Neural cell (in vitro differentiated cells): ENCODE results near the gene STK31. TPM values are rescaled to one million over a fixed set of nuclear protein-coding genes. Genes with fewer than 3 reads are reported as not detected.

Experiments used
- H2AFZ ChIP-seq: fragments of 200-600, 300-800 bp; sonication (generic), shearing (Covaris generic); 2 replicates; pipeline ENCODE4 v1.6.0; 2014; ENCODE audit warnings: low read depth, mild to moderate bottlenecking, antibody characterized with exemption, low read length, moderate library complexity
- H3F3A ChIP-seq: fragments of 200-600 bp; shearing (Covaris generic); 2 replicates; pipeline ENCODE4 v1.6.1; 2016; ENCODE audit warnings: mild to moderate bottlenecking, moderate library complexity, mixed read lengths, antibody characterized with exemption, low read length; ENCODE audit not compliant: insufficient read depth, poor library complexity, severe bottlenecking
- H3K27ac ChIP-seq: fragments of 200-600, 300-800 bp; sonication (generic), shearing (Covaris generic); 2 replicates; pipeline ENCODE4 v1.5.1; 2014; ENCODE audit warnings: mild to moderate bottlenecking, low read length, moderate library complexity
- H3K27me3 ChIP-seq: fragments of 300-800, 200-600 bp; sonication (generic), shearing (Covaris generic); 2 replicates; pipeline ENCODE4 v1.6.0; 2014; ENCODE audit warnings: mild to moderate bottlenecking, low read depth, low read length, moderate library complexity; ENCODE audit not compliant: insufficient read depth
- H3K36me3 ChIP-seq: fragments of 300-800, 200-600 bp; sonication (generic), shearing (Covaris generic); 2 replicates; pipeline ENCODE4 v1.5.1; 2014; ENCODE audit warnings: mild to moderate bottlenecking, antibody characterized with exemption, low read length, moderate library complexity; ENCODE audit not compliant: insufficient read depth
- H3K4me2 ChIP-seq: fragments of 300-800, 200-600 bp; sonication (generic), shearing (Covaris generic); 2 replicates; pipeline ENCODE4 v1.6.0; 2014; ENCODE audit warnings: mild to moderate bottlenecking, low read length
- H3K4me3 ChIP-seq: fragments of 300-800, 200-600 bp; sonication (generic), shearing (Covaris generic); 2 replicates; pipeline ENCODE4 v1.5.1; 2014; ENCODE audit warnings: mild to moderate bottlenecking, low read length, moderate library complexity
- H3K79me2 ChIP-seq: fragments of 200-600 bp; shearing (Covaris generic); replicated peaks from 2 replicates; pipeline ENCODE4 v1.6.0; 2014; ENCODE audit warnings: mild to moderate bottlenecking, low read length, moderate library complexity; ENCODE audit not compliant: insufficient read depth
- H3K9ac ChIP-seq: fragments of 300-800, 200-600 bp; sonication (generic), shearing (Covaris generic); 2 replicates; pipeline ENCODE4 v1.6.1; 2016; ENCODE audit warnings: mild to moderate bottlenecking, low read length, mixed read lengths
- H3K9me2 ChIP-seq: fragments of 200-600 bp; shearing (Covaris generic); 2 replicates; pipeline ENCODE4 v1.6.1; 2016; ENCODE audit warnings: mild to moderate bottlenecking, low read length, mixed read lengths; ENCODE audit not compliant: insufficient read depth
- H3K9me3 ChIP-seq: fragments of 200-600, 300-800 bp; sonication (generic), shearing (Covaris generic); 2 replicates; pipeline ENCODE4 v1.6.1; 2016; ENCODE audit warnings: mild to moderate bottlenecking, mixed run types, low read length, moderate library complexity, mixed read lengths
- H4K20me1 ChIP-seq: fragments of 200-600 bp; shearing (Covaris generic); 2 replicates; pipeline ENCODE4 v1.6.1; 2016; ENCODE audit warnings: mild to moderate bottlenecking, mixed run types; ENCODE audit not compliant: insufficient read depth
- EP300 ChIP-seq: fragments of 450-650 bp; conservative IDR thresholded peaks from 2 replicates; pipeline ENCODE4 v1.6.1; 2014; ENCODE audit warnings: antibody characterized with exemption, mild to moderate bottlenecking, moderate library complexity; ENCODE audit not compliant: poor library complexity, severe bottlenecking
- EZH2 ChIP-seq: fragments of 200-600, 300-800 bp; shearing (Covaris generic), sonication (generic); IDR thresholded peaks from 2 replicates; pipeline ENCODE4 v1.6.1; 2014; ENCODE audit warnings: antibody characterized with exemption, low read length, borderline replicate concordance, mild to moderate bottlenecking; ENCODE audit not compliant: insufficient read depth, poor library complexity, severe bottlenecking
- MXI1 ChIP-seq: fragments of 450-650 bp; conservative IDR thresholded peaks from 2 replicates; pipeline ENCODE4 v1.6.1; 2014; ENCODE audit warnings: antibody characterized with exemption, mild to moderate bottlenecking; ENCODE audit not compliant: poor library complexity, severe bottlenecking
- POLR2AphosphoS5 ChIP-seq: IDR thresholded peaks from 2 replicates; pipeline ENCODE4 v1.6.1; 2012
- RAD21 ChIP-seq: fragments of 450-650 bp; conservative IDR thresholded peaks from 2 replicates; pipeline ENCODE4 v1.6.1; 2014; ENCODE audit warnings: antibody characterized with exemption, mild to moderate bottlenecking, moderate library complexity
- SMC3 ChIP-seq: fragments of 450-650 bp; conservative IDR thresholded peaks from 2 replicates; pipeline ENCODE4 v1.6.1; 2014; ENCODE audit warnings: antibody characterized with exemption, mild to moderate bottlenecking, moderate library complexity; ENCODE audit not compliant: poor library complexity
- TAF1 ChIP-seq: IDR thresholded peaks from 2 replicates; pipeline ENCODE4 v1.6.1; 2012; ENCODE audit warnings: low read depth
- polyA plus RNA-seq: library from polyadenylated mRNA; depleted of rRNA; stranded (reverse); fragments of >200 nt; gene quantifications from 2 replicates; pipeline ENCODE4 v1.2.3, GENCODE V29; 2014
- TF ChIP-seq, protein P1 (sequence below): fragments of 450-650 bp; IDR thresholded peaks from 2 replicates; pipeline ENCODE4 v1.5.1; 2014; ENCODE audit warnings: antibody characterized with exemption, mild to moderate bottlenecking, moderate library complexity; ENCODE audit not compliant: poor library complexity, severe bottlenecking
- TF ChIP-seq, protein P2 (sequence below): IDR thresholded peaks from 2 replicates; pipeline ENCODE4 v1.6.1; 2012; ENCODE audit warnings: borderline replicate concordance

The STK31 gene
- polyA plus RNA-seq, 1 donor from 2014 or later = 0.76 TPM

DNA sequence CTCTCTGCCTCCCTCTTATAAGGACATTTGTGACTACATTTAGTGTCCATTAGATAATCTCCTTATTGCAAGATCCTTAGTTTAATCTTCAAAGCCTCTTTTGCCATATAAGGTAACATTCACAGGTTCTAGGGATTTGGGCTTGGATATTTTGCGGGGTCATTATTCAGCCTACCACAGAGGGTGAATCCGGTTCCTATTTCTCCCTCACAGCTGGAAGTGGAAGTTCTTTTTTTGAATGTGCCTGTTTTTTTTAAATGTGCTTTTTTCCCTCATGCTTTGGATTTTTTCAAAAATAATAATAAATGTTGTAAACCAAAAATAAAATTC lies 47.1 kb upstream of the STK31 start:
- no peaks in the 10 kb centered on the region for H3K27me3 ChIP-seq
- H3K4me3 ChIP-seq = no peak overlapping the region
- no peak for TF ChIP-seq EP300
- TF ChIP-seq, protein P1, sequence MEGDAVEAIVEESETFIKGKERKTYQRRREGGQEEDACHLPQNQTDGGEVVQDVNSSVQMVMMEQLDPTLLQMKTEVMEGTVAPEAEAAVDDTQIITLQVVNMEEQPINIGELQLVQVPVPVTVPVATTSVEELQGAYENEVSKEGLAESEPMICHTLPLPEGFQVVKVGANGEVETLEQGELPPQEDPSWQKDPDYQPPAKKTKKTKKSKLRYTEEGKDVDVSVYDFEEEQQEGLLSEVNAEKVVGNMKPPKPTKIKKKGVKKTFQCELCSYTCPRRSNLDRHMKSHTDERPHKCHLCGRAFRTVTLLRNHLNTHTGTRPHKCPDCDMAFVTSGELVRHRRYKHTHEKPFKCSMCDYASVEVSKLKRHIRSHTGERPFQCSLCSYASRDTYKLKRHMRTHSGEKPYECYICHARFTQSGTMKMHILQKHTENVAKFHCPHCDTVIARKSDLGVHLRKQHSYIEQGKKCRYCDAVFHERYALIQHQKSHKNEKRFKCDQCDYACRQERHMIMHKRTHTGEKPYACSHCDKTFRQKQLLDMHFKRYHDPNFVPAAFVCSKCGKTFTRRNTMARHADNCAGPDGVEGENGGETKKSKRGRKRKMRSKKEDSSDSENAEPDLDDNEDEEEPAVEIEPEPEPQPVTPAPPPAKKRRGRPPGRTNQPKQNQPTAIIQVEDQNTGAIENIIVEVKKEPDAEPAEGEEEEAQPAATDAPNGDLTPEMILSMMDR = no peak
- TF ChIP-seq, protein P2, sequence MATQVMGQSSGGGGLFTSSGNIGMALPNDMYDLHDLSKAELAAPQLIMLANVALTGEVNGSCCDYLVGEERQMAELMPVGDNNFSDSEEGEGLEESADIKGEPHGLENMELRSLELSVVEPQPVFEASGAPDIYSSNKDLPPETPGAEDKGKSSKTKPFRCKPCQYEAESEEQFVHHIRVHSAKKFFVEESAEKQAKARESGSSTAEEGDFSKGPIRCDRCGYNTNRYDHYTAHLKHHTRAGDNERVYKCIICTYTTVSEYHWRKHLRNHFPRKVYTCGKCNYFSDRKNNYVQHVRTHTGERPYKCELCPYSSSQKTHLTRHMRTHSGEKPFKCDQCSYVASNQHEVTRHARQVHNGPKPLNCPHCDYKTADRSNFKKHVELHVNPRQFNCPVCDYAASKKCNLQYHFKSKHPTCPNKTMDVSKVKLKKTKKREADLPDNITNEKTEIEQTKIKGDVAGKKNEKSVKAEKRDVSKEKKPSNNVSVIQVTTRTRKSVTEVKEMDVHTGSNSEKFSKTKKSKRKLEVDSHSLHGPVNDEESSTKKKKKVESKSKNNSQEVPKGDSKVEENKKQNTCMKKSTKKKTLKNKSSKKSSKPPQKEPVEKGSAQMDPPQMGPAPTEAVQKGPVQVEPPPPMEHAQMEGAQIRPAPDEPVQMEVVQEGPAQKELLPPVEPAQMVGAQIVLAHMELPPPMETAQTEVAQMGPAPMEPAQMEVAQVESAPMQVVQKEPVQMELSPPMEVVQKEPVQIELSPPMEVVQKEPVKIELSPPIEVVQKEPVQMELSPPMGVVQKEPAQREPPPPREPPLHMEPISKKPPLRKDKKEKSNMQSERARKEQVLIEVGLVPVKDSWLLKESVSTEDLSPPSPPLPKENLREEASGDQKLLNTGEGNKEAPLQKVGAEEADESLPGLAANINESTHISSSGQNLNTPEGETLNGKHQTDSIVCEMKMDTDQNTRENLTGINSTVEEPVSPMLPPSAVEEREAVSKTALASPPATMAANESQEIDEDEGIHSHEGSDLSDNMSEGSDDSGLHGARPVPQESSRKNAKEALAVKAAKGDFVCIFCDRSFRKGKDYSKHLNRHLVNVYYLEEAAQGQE = no peak
- no peak for TF ChIP-seq EZH2
- TF ChIP-seq SMC3 = no peak
- TF ChIP-seq TAF1 = no peak
- no peak for TF ChIP-seq POLR2AphosphoS5
- TF ChIP-seq RAD21 = no peak
- TF ChIP-seq MXI1 = no peak
- H3K9me2 ChIP-seq = no peaks in the 10 kb centered on the region
- no peak overlapping the region for H3K4me2 ChIP-seq
- no peaks in the 10 kb centered on the region for H3K79me2 ChIP-seq
- no peaks in the 10 kb centered on the region for H3K36me3 ChIP-seq
- H3K9me3 ChIP-seq = no peaks in the 10 kb centered on the region
- H4K20me1 ChIP-seq = no peaks in the 10 kb centered on the region
- H3K9ac ChIP-seq = no peak overlapping the region
- no peaks in the 10 kb centered on the region for H3F3A ChIP-seq
- H3K27ac ChIP-seq = no peak overlapping the region
- H2AFZ ChIP-seq = no peak overlapping the region

DNA sequence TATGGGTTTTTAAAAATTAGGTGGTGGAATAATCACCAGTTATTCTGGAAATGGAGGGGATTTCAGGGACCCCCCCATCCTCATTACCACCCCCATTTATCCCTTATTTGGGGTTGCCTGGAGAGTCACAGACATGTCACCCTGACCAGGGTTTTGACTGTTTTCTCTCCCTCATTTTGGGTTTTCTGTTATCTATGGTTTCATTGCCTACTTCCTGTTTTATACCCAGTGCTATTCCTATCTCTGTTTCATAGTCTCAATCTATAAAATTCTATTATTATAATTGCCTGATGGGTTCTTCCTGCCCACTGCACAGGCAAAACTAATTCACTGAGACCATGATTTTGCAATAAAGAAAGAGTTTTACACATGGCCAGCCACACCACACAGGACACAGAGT lies 45.9 kb upstream of the STK31 start:
- Histone ChIP-seq H3K79me2 (no peaks in the 10 kb centered on the region), H3K9me3 (no peaks in the 10 kb centered on the region), H3K36me3 (no peaks in the 10 kb centered on the region), H3F3A (no peaks in the 10 kb centered on the region), H2AFZ (no peak overlapping the region), H3K27me3 (no peaks in the 10 kb centered on the region), H4K20me1 (no peaks in the 10 kb centered on the region), H3K4me3 (no peak overlapping the region), H3K27ac (no peak overlapping the region), H3K9me2 (no peaks in the 10 kb centered on the region), H3K9ac (no peak overlapping the region), H3K4me2 (no peak overlapping the region)
- TF ChIP-seq SMC3 = no peak
- TF ChIP-seq POLR2AphosphoS5 = no peak
- TF ChIP-seq, protein P1 = no peak
- TF ChIP-seq TAF1 = no peak
- TF ChIP-seq, protein P2 = no peak
- TF ChIP-seq EZH2 = no peak
- no peak for TF ChIP-seq MXI1
- no peak for TF ChIP-seq EP300
- no peak for TF ChIP-seq RAD21
